SK-N-SH (cell line): ENCODE results near the gene RPGR.

ENCODE experiments used
- CTCF ChIP-seq: fragments of 200-600 bp; sonication (generic); IDR thresholded peaks from 2 replicates; pipeline ENCODE4 v1.6.1; 2017; ENCODE audit warnings: antibody characterized with exemption, mild to moderate bottlenecking, moderate library complexity
- EP300 ChIP-seq, 2 experiments: IDR thresholded peaks; 2 replicates each; pipeline versions ENCODE4 v1.4.0 to v1.6.1; 2012; ENCODE audit warnings: borderline replicate concordance in 1 of 2, low read depth in 1 of 2, low read length in 1 of 2
- EZH2phosphoT487 ChIP-seq: fragments of 200-600 bp; sonication (generic); IDR thresholded peaks from 2 replicates; pipeline ENCODE4 v1.6.1; 2017; ENCODE audit warnings: low read depth, mixed run types, mild to moderate bottlenecking, antibody characterized with exemption, moderate library complexity, borderline replicate concordance
- FOXM1 ChIP-seq: IDR thresholded peaks from 2 replicates; pipeline ENCODE4 v1.4.0; 2012; ENCODE audit warnings: low read depth, mild to moderate bottlenecking
- MAX ChIP-seq: IDR thresholded peaks from 2 replicates; pipeline ENCODE4 v1.4.0; 2012; ENCODE audit warnings: low read depth
- MXI1 ChIP-seq: IDR thresholded peaks from 2 replicates; pipeline ENCODE4 v1.6.1; 2012; ENCODE audit warnings: mild to moderate bottlenecking, low read depth, low read length, improper control_type of control experiment
- NRF1 ChIP-seq: IDR thresholded peaks from 2 replicates; pipeline ENCODE4 v1.6.1; 2012; ENCODE audit warnings: low read depth, mild to moderate bottlenecking, low read length
- TAF1 ChIP-seq: IDR thresholded peaks from 2 replicates; pipeline ENCODE4 v1.6.1; 2012; ENCODE audit warnings: low read depth, mild to moderate bottlenecking, low read length, moderate library complexity, borderline replicate concordance
- TEAD4 ChIP-seq: IDR thresholded peaks from 2 replicates; pipeline ENCODE4 v1.4.0; 2012; ENCODE audit warnings: mild to moderate bottlenecking, borderline replicate concordance; ENCODE audit not compliant: insufficient read depth
- YY1 ChIP-seq: IDR thresholded peaks from 2 replicates; pipeline ENCODE4 v1.4.0; 2012; ENCODE audit warnings: low read depth, mild to moderate bottlenecking
- TF ChIP-seq, protein P1 (sequence below): IDR thresholded peaks from 2 replicates; pipeline ENCODE4 v1.6.1; 2012; ENCODE audit warnings: mild to moderate bottlenecking, low read depth, low read length, moderate library complexity

DNA sequence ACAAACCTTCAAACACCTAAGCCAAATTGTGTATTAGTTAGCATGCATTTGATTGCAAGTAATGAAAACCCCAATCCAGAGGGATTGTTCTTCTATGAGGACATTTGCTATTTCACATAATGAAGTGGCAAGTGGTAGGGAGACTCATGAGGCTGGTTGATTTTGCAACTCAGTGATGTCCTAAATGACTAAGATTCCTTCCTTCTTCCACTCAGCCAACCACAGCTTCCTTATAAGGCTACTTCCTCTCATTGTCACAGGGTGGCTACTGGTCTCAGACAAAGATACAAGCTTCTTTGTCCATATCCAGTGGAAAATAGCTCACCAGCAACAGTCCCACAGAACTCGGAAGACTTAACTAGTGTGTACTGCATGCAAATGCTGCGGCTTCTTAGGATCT, 19.8 kb upstream of the RPGR start:
- no peak for TF ChIP-seq FOXM1
- TF ChIP-seq EP300 (IDR thresholded peaks at IDR 0.05; ENCODE audit: borderline replicate concordance in 1 of 2, low read depth in 1 of 2, low read length in 1 of 2): no peak
- TF ChIP-seq MXI1: no peak
- TF ChIP-seq CTCF: no peak
- TF ChIP-seq, protein P1, sequence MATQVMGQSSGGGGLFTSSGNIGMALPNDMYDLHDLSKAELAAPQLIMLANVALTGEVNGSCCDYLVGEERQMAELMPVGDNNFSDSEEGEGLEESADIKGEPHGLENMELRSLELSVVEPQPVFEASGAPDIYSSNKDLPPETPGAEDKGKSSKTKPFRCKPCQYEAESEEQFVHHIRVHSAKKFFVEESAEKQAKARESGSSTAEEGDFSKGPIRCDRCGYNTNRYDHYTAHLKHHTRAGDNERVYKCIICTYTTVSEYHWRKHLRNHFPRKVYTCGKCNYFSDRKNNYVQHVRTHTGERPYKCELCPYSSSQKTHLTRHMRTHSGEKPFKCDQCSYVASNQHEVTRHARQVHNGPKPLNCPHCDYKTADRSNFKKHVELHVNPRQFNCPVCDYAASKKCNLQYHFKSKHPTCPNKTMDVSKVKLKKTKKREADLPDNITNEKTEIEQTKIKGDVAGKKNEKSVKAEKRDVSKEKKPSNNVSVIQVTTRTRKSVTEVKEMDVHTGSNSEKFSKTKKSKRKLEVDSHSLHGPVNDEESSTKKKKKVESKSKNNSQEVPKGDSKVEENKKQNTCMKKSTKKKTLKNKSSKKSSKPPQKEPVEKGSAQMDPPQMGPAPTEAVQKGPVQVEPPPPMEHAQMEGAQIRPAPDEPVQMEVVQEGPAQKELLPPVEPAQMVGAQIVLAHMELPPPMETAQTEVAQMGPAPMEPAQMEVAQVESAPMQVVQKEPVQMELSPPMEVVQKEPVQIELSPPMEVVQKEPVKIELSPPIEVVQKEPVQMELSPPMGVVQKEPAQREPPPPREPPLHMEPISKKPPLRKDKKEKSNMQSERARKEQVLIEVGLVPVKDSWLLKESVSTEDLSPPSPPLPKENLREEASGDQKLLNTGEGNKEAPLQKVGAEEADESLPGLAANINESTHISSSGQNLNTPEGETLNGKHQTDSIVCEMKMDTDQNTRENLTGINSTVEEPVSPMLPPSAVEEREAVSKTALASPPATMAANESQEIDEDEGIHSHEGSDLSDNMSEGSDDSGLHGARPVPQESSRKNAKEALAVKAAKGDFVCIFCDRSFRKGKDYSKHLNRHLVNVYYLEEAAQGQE: no peak
- no peak for TF ChIP-seq YY1
- TF ChIP-seq NRF1: no peak
- TF ChIP-seq TAF1: no peak
- TF ChIP-seq MAX: no peak
- TF ChIP-seq TEAD4: no peak
- no peak for TF ChIP-seq EZH2phosphoT487
